Measurements from ENCODE around the gene LRRC75B.

Gene LRRC75B

GRCh38 chr22:24541681-24542515 is 51.0 kb downstream of the LRRC75B start:
- TF ChIP-seq ZFX (IDR thresholded peaks at IDR 0.05; ENCODE audit: borderline replicate concordance) (no peak), CTCF (IDR thresholded peaks at IDR 0.05) (no peak)
- no peak overlapping the region for H3K27ac ChIP-seq

GRCh38 chr22:24540470-24540869 is 52.4 kb downstream of the LRRC75B start:
- no peak overlapping the region for H3K27ac ChIP-seq
- no peak for TF ChIP-seq ZFX (IDR thresholded peaks at IDR 0.05; ENCODE audit: borderline replicate concordance)
- TF ChIP-seq CTCF (IDR thresholded peaks at IDR 0.05): no peak

- TF ChIP-seq CTCF (IDR thresholded peaks at IDR 0.05) (no peak), ZFX (IDR thresholded peaks at IDR 0.05; ENCODE audit: borderline replicate concordance) (no peak)
- no peak overlapping the region for H3K27ac ChIP-seq
Measured at GRCh38 chr22:24536089-24536488, 56.8 kb downstream of the LRRC75B start.

Measured in 22Rv1 (cell line).